PC-3 (cell line): ENCODE measurements around the gene KCNK2. TPM values are rescaled to one million over a fixed set of nuclear protein-coding genes. Genes with fewer than 3 reads are reported as not detected.
A peak's percentile ranks its signal among the peaks of the same experiment; 100 is the strongest.

Experiments
- ATAC-seq: fragments of 200-7000 bp; cut with Tn5 transposase; 2 replicates; pipeline ENCODE4 v1.9.1; 2020; ENCODE audit warnings: mild to moderate bottlenecking, moderate library complexity
- BruUV-seq: library from RNA; stranded (reverse); fragments of 400-500 nt; replicated peaks from 2 replicates; lab custom pipeline; 2021; lab: Mats Ljungman, UMichigan
- CTCF ChIA-PET: fragments of 300-600 bp; sonication (Branson Sonifier 250); formaldehyde crosslinking; loops from one replicate; lab custom pipeline; 2022; ENCODE audit warnings: antibody characterized with exemption; lab: Charles Lee
- POLR2A ChIA-PET: fragments of 300-600 bp; sonication (Branson Sonifier 250); formaldehyde crosslinking; loops from one replicate; lab custom pipeline; 2022; ENCODE audit warnings: antibody characterized with exemption; ENCODE audit not compliant: unreplicated experiment; lab: Charles Lee
- DNase-seq: peaks from one replicate; pipeline ENCODE4 v3.0.0-alpha.2; 2015
- H2AFZ ChIP-seq: fragments of 300-600 bp; sonication (generic); 2 replicates; pipeline ENCODE4 v1.6.0; 2016; ENCODE audit warnings: antibody characterized with exemption, low read length
- H3F3A ChIP-seq: fragments of 300-600 bp; sonication (generic); one replicate; pipeline ENCODE4 v1.6.0; 2017; ENCODE audit warnings: antibody characterized with exemption, low read length, control low read depth, mild to moderate bottlenecking; ENCODE audit not compliant: unreplicated experiment
- H3K27ac ChIP-seq: fragments of 300-600 bp; sonication (generic); 2 replicates; pipeline ENCODE4 v1.5.1; 2016; ENCODE audit warnings: mild to moderate bottlenecking, low read length
- H3K27me3 ChIP-seq: fragments of 300-600 bp; sonication (generic); 2 replicates; pipeline ENCODE4 v1.6.1; 2016; ENCODE audit warnings: low read length, mixed read lengths
- H3K36me3 ChIP-seq: fragments of 300-600 bp; sonication (generic); 2 replicates; pipeline ENCODE4 v1.6.1; 2016; ENCODE audit warnings: low read depth, mixed run types, low read length, mixed read lengths
- H3K4me1 ChIP-seq: fragments of 300-600 bp; sonication (generic); 2 replicates; pipeline ENCODE4 v1.5.1; 2016; ENCODE audit warnings: low read length; ENCODE audit not compliant: insufficient read depth
- H3K4me2 ChIP-seq: fragments of 300-600 bp; sonication (generic); 2 replicates; pipeline ENCODE4 v1.6.0; 2016; ENCODE audit warnings: low read length
- H3K4me3 ChIP-seq: fragments of 300-600 bp; sonication (generic); 2 replicates; pipeline ENCODE4 v1.5.1; 2016; ENCODE audit warnings: mild to moderate bottlenecking, low read length, mixed read lengths
- H3K79me2 ChIP-seq: fragments of 300-600 bp; sonication (generic); 2 replicates; pipeline ENCODE4 v1.6.1; 2017; ENCODE audit warnings: low read length, mixed read lengths
- H3K9ac ChIP-seq: fragments of 300-600 bp; sonication (generic); 2 replicates; pipeline ENCODE4 v1.6.0; 2016; ENCODE audit warnings: mild to moderate bottlenecking, low read length
- H3K9me2 ChIP-seq: fragments of 300-600 bp; sonication (generic); replicated peaks from 2 replicates; pipeline ENCODE4 v1.6.1; 2016; ENCODE audit warnings: mixed run types, low read length, mixed read lengths
- H3K9me3 ChIP-seq: fragments of 300-600 bp; sonication (generic); 2 replicates; pipeline ENCODE4 v1.6.1; 2016; ENCODE audit warnings: low read length, mixed read lengths
- H4K20me1 ChIP-seq: fragments of 300-600 bp; sonication (generic); 2 replicates; pipeline ENCODE4 v1.6.1; 2016; ENCODE audit warnings: low read length, mixed read lengths
- CTCF ChIP-seq: fragments of 300-600 bp; sonication (generic); conservative IDR thresholded peaks from 2 replicates; pipeline ENCODE4 v1.5.1; 2017; ENCODE audit warnings: antibody characterized with exemption, low read depth, mild to moderate bottlenecking, low read length
- EZH2 ChIP-seq: fragments of 300-600 bp; sonication (generic); IDR thresholded peaks from one replicate; pipeline ENCODE4 v1.6.1; 2017; ENCODE audit warnings: antibody characterized with exemption, mild to moderate bottlenecking, low read length; ENCODE audit not compliant: unreplicated experiment
- EZH2phosphoT487 ChIP-seq: fragments of 300-600 bp; sonication (generic); IDR thresholded peaks from 2 replicates; pipeline ENCODE4 v1.6.1; 2018; ENCODE audit warnings: mild to moderate bottlenecking, antibody characterized with exemption, low read length, borderline replicate concordance
- intact Hi-C: fragments of 100-400 bp; cut with micrococcal nuclease; formaldehyde crosslinking; loops from 2 replicates; pipeline ENCODE4 v1.9.0; 2023
- total RNA-seq: library from RNA; depleted of rRNA; stranded (reverse); fragments of >200 nt; gene quantifications from 2 replicates; pipeline ENCODE4 v1.2.3, GENCODE V29; 2014

The KCNK2 gene
- total RNA-seq, 1 experiment from 2014 or later: not detected

DNA sequence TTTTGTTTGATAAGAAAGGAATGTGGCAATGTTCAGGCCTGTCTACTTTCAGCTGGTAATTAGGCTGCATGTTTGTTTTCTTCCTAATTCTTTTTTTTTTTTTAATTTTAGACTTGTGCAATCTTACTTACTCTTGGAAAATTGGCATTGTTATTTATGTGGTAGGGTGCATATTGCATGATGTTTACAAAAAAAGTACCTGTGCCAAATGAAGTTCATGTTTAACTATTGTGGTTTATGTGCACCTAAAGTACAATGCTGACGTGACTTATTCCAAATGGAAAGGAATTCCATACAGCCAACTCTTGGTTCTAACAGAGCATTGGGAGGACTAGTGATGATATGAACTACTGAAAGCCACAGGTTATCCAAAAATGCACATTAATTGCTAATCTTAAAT, 51.0 kb downstream of the KCNK2 start:
- ATAC-seq (no peak), DNase-seq (no peak)
- TF ChIP-seq CTCF (no peak), EZH2phosphoT487 (no peak), EZH2 (no peak)
- Histone ChIP-seq H3K9me2 (no peaks in the 10 kb centered on the region; the same call in 1 of the 2 replicates), H3K9me3 (no peaks in the 10 kb centered on the region), H3K79me2 (no peaks in the 10 kb centered on the region), H3K9ac (no peak overlapping the region), H3K36me3 (no peaks in the 10 kb centered on the region), H4K20me1 (no peaks in the 10 kb centered on the region), H3F3A (no peaks in the 10 kb centered on the region), H3K4me2 (no peak overlapping the region), H3K4me3 (no peak overlapping the region), H3K27me3 (no peaks in the 10 kb centered on the region), H3K27ac (no peak overlapping the region), H2AFZ (no peak overlapping the region), H3K4me1 (no peaks in the 10 kb centered on the region)
- intact Hi-C loops: no loop called here
- ChIA-PET CTCF (no interaction called here), POLR2A (no interaction called here)
- no TSS peak for BruUV-seq

GRCh38 chr1:215137985-215138384, 55.4 kb downstream of the KCNK2 start:
- Histone ChIP-seq H3K9ac (no peak overlapping the region), H3K9me3 (peaks cover 10% of the 10 kb centered on the region), H3K79me2 (no peaks in the 10 kb centered on the region), H3K36me3 (no peaks in the 10 kb centered on the region), H2AFZ (no peak overlapping the region), H3K4me1 (peaks cover 11% of the 10 kb centered on the region), H3K4me2 (no peak overlapping the region), H3K4me3 (no peak overlapping the region), H3F3A (no peaks in the 10 kb centered on the region), H3K9me2 (no peaks in the 10 kb centered on the region), H3K27me3 (no peaks in the 10 kb centered on the region), H4K20me1 (no peaks in the 10 kb centered on the region), H3K27ac (no peak overlapping the region)
- intact Hi-C loops: no loop called here
- POLR2A ChIA-PET: no interaction called here
- TF ChIP-seq EZH2 (no peak), CTCF (no peak), EZH2phosphoT487 (no peak)
- ATAC-seq: no peak
- CTCF ChIA-PET: no interaction called here
- BruUV-seq: no TSS peak
- no peak for DNase-seq

DNA sequence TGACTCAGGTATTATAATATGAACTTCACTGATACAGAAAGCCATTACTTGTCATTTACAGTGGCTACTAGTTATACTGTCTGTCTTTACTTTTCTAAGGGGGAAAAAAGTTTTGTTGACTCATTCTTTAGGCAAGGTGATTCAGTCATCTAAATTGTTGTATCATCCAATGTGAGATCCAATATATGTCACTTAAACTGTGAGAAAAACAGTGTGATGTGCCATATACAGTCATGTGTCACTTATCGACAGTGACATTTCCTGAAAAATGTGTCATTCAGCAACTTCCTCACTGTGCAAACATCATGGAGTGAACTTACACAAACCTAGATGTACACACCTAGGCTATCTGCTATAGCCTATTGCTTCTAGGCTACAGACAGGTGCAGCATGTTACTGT, 57.6 kb downstream of the KCNK2 start:
- no peak for TF ChIP-seq CTCF
- no peak for TF ChIP-seq EZH2phosphoT487
- TF ChIP-seq EZH2: no peak
- intact Hi-C loops: loop anchor here (1.0 kb wide), 1 partner anchor 26 kb away; no protein-coding TSS in a partner anchor
- Histone ChIP-seq H3K4me2 (peak overlapping the region; percentile 3; the same call in 1 of the 2 replicates), H3K27me3 (no peaks in the 10 kb centered on the region), H3K9ac (no peak overlapping the region), H4K20me1 (no peaks in the 10 kb centered on the region), H3K36me3 (no peaks in the 10 kb centered on the region), H3K79me2 (no peaks in the 10 kb centered on the region), H2AFZ (no peak overlapping the region), H3K4me3 (no peak overlapping the region), H3F3A (no peaks in the 10 kb centered on the region), H3K9me3 (peaks cover 10% of the 10 kb centered on the region), H3K27ac (no peak overlapping the region), H3K4me1 (peaks cover 11% of the 10 kb centered on the region), H3K9me2 (no peaks in the 10 kb centered on the region)
- ChIA-PET POLR2A (no interaction called here), CTCF (no interaction called here)
- ATAC-seq: peak; percentile 96
- BruUV-seq: no TSS peak
- DNase-seq: peak; percentile 95
